ENCODE results near the gene RFC5. TPM values are rescaled to one million over a fixed set of nuclear protein-coding genes. Genes with fewer than 3 reads are reported as not detected.

RFC5 gene
- total and polyA plus RNA-seq, 2 of the 13 experiments (the other 11 are each of a cell fraction or from before 2014, with no cell fraction given), result 16.8 to 51.4 TPM

- TF ChIP-seq SNAPC4 (CRISPR knock-in tag; IDR thresholded peaks at IDR 0.05), result no peak
- TF ChIP-seq ZKSCAN1 (IDR thresholded peaks at IDR 0.05; ENCODE audit: low read length), result no peak
- TF ChIP-seq ZNF660 (CRISPR knock-in tag; IDR thresholded peaks at IDR 0.05; ENCODE audit: borderline replicate concordance, low read depth), result no peak
- TF ChIP-seq PCBP1 (IDR thresholded peaks at IDR 0.05; ENCODE audit: borderline replicate concordance, low read depth, low read length), result no peak
- TF ChIP-seq ZSCAN25 (CRISPR knock-in tag; IDR thresholded peaks at IDR 0.05), result no peak; the same call in 1 of the 2 replicates
- peak; percentile 80; the same call in 1 of the 2 replicates for TF ChIP-seq ZNF205 (CRISPR knock-in tag; IDR thresholded peaks at IDR 0.05)
- TF ChIP-seq NCOA2 (CRISPR knock-in tag; IDR thresholded peaks at IDR 0.05), result peak; percentile 89
- TF ChIP-seq FOXK2 (IDR thresholded peaks at IDR 0.05), result peak; percentile 88
- TF ChIP-seq HNRNPL (IDR thresholded peaks at IDR 0.05; ENCODE audit: low read depth, low read length), result 0 out of 2 replicates have a peak, but pooled peaks have one; percentile 51
- TF ChIP-seq DPF2 (CRISPR knock-in tag; IDR thresholded peaks at IDR 0.05; ENCODE audit: borderline replicate concordance, low read depth), result peak; percentile 97
- TF ChIP-seq DBP (CRISPR knock-in tag; IDR thresholded peaks at IDR 0.05; ENCODE audit: not compliant biosample characterization), result no peak
- peak; percentile 93 for TF ChIP-seq HNF1B (CRISPR knock-in tag; IDR thresholded peaks at IDR 0.05)
- TF ChIP-seq ZNF574 (CRISPR knock-in tag; IDR thresholded peaks at IDR 0.05), result peak; percentile 94
- TF ChIP-seq ZNF292 (CRISPR knock-in tag; IDR thresholded peaks at IDR 0.05; ENCODE audit: borderline replicate concordance, low read depth), result peak; percentile 97
- no peak; the same call in 1 of the 2 replicates for TF ChIP-seq THAP9 (CRISPR knock-in tag; IDR thresholded peaks at IDR 0.05; ENCODE audit: borderline replicate concordance)
These were observed 36.0 kb downstream of the RFC5 start (continued) for GRCh38 chr12:118052324-118053070.
